Spleen (tissue), 11 donors: ENCODE data around the gene RACGAP1. TPM values are rescaled to one million over a fixed set of nuclear protein-coding genes. Genes with fewer than 3 reads are reported as not detected.

Experiments used
- DNase-seq: peaks from one replicate; pipeline ENCODE4 v3.0.0-alpha.2; 2020
- H3K27ac ChIP-seq, 8 donors: fragments of 200-600 bp; sonication (generic) in 7 of 8; 1 replicate in 4 of 8; 2 replicates in 4 of 8; pipeline versions ENCODE4 v1.5.0 to v1.8.0; 2016 to 2021; ENCODE audit warnings: inconsistent platforms in 4 of 8, mild to moderate bottlenecking in 4 of 8, moderate library complexity in 1 of 8
- H3K27me3 ChIP-seq, 7 donors: fragments of 200-600 bp; sonication (generic) in 6 of 7; replicated peaks in 1 of 7; 1 replicate in 4 of 7; 2 replicates in 3 of 7; pipeline versions ENCODE4 v1.5.0 to v1.8.0; 2016 to 2021; ENCODE audit warnings: inconsistent platforms in 3 of 7, mild to moderate bottlenecking in 1 of 7
- H3K36me3 ChIP-seq, 6 donors: fragments of 200-600 bp; sonication (generic) in 5 of 6; 1 replicate in 4 of 6; 2 replicates in 2 of 6; pipeline versions ENCODE4 v1.5.0 to v1.8.0; 2016 to 2021; ENCODE audit warnings: inconsistent platforms in 2 of 6
- H3K4me1 ChIP-seq, 6 donors: fragments of 200-600 bp; sonication (generic) in 5 of 6; 1 replicate in 3 of 6; 2 replicates in 3 of 6; pipeline versions ENCODE4 v1.5.0 to v1.8.0; 2016 to 2021; ENCODE audit warnings: inconsistent platforms in 3 of 6
- H3K4me3 ChIP-seq, 8 donors: fragments of 200-600 bp; sonication (generic) in 7 of 8; 1 replicate in 4 of 8; 2 replicates in 4 of 8; pipeline versions ENCODE4 v1.5.0 to v1.8.0; 2016 to 2021; ENCODE audit warnings: inconsistent platforms in 4 of 8, mild to moderate bottlenecking in 4 of 8, moderate library complexity in 2 of 8
- H3K9me3 ChIP-seq, 8 donors: fragments of 200-600 bp; sonication (generic) in 7 of 8; 1 replicate in 4 of 8; 2 replicates in 4 of 8; pipeline versions ENCODE4 v1.5.0 to v1.8.0; 2016 to 2021; ENCODE audit warnings: inconsistent platforms in 4 of 8
- CTCF ChIP-seq, 11 experiments: fragments of 200-600 bp in 7 of 11; fragments of 450-650 bp in 4 of 11; sonication (generic) in 4 of 11; IDR thresholded peaks in 8 of 11; conservative IDR thresholded peaks in 3 of 11; 1 replicate in 7 of 11; 2 replicates in 4 of 11; pipeline versions ENCODE4 v1.4.0 to v1.8.0; 2016 to 2021; ENCODE audit warnings: antibody characterized with exemption in 11 of 11, inconsistent platforms in 4 of 11, mild to moderate bottlenecking in 1 of 11
- POLR2A ChIP-seq, 3 donors: fragments of 450-650 bp; IDR thresholded peaks; one replicate each; pipeline ENCODE4 v1.5.1; 2017; ENCODE audit warnings: antibody characterized with exemption in 3 of 3, mild to moderate bottlenecking in 1 of 3
- POLR2AphosphoS5 ChIP-seq, 3 donors: sonication (generic); formaldehyde crosslinking; IDR thresholded peaks; one replicate each; pipeline ENCODE4 v1.5.1; 2017; ENCODE audit warnings: antibody characterized with exemption in 3 of 3
- WGBS, 5 donors: extraction: QIAGEN DNeasy Blood & Tissue Kit in 3 of 5; methylation state at CpG; one replicate each; pipeline versions ENCODE4 v1.1.5 to v1.1.7; 2013 to 2018; 5-methylcytosine and 5-hydroxymethylcytosine counted together
- intact Hi-C: fragments of 100-400 bp; cut with DNase I; formaldehyde crosslinking; loops from one replicate; pipeline ENCODE4 v1.15.0; 2023; ENCODE audit warnings: low total_unique reads
- polyA plus RNA-seq, 3 donors: library from polyadenylated mRNA; stranded (reverse); fragments of 200-250 nt; gene quantifications; one replicate each; pipeline ENCODE4 v1.2.1, GENCODE V29; 2013
- total RNA-seq, 7 donors: library from RNA; depleted of rRNA in 3 of 7; stranded (reverse); fragments of >200 nt in 3 of 7; fragmentation: NEBNext Ultra II Directional in 4 of 7; extraction: Animal tissue kit (Norgen Biotek cat#: 25700) in 4 of 7; gene quantifications; one replicate each; pipeline versions ENCODE4 v1.1.0 to v1.2.1, GENCODE V29; 2016 to 2021
- donor health status: healthy with polysubstance abuse.
- donor health status: DM: no; HTN: no; CAD: no; lungs with moderate emphysema.
- donor health status: DM: no; HTN: no; CAD: no.
- donor health status: Bipolar disorder and iron deficiency.
- donor health status: healthy.
- donor health status: DM: no; HTN: no; CAD: no.
- donor health status: DM: yes; HTN: yes; CAD: no.

The RACGAP1 gene
- total and polyA plus RNA-seq, 10 donors: 3.4 to 21.1 (median 9.4) TPM

- TF ChIP-seq CTCF (IDR thresholded peaks at IDR 0.05 in 8 of 11, conservative IDR thresholded peaks at IDR 0.05 in 3 of 11) (no peak), POLR2A (IDR thresholded peaks at IDR 0.05) (no peak), POLR2AphosphoS5 (IDR thresholded peaks at IDR 0.05) (no peak)
- Histone ChIP-seq H3K27ac (no peak overlapping the region), H3K27me3 (no peaks in the 10 kb centered on the region), H3K36me3 (no peaks in the 10 kb centered on the region), H3K4me3 (no peak overlapping the region), H3K9me3 (no peaks in the 10 kb centered on the region), H3K4me1 (peaks cover 0 to 24% (median 3%) of the 10 kb centered on the region in 6 donors)
- WGBS, 5 donors: 86 to 96% (median 91%) methylated on average over 10 of the region's 10 CpGs
- no peak for DNase-seq
- intact Hi-C loops: no loop called here
Observed at GRCh38 chr12:49979016-49979586, 46.2 kb downstream of the RACGAP1 start.

- Histone ChIP-seq H3K9me3 (no peaks in the 10 kb centered on the region), H3K4me1 (peaks cover 0 to 16% (median 0%) of the 10 kb centered on the region in 6 donors), H3K36me3 (no peaks in the 10 kb centered on the region), H3K27me3 (peaks cover 0 to 3% (median 0%) of the 10 kb centered on the region in 7 donors), H3K27ac (no peak overlapping the region), H3K4me3 (no peak overlapping the region)
- TF ChIP-seq POLR2AphosphoS5 (IDR thresholded peaks at IDR 0.05) (no peak), POLR2A (IDR thresholded peaks at IDR 0.05) (no peak), CTCF (IDR thresholded peaks at IDR 0.05 in 8 of 11, conservative IDR thresholded peaks at IDR 0.05 in 3 of 11) (no peak)
- 68 to 89% (median 83%) methylated on average over 4 of the region's 4 CpGs for WGBS, 5 donors
- DNase-seq: no peak
- intact Hi-C loops: no loop called here
Observed at GRCh38 chr12:49978125-49978524, 47.2 kb downstream of the RACGAP1 start.

- intact Hi-C loops: no loop called here
- Histone ChIP-seq H3K4me3 (no peak overlapping the region), H3K36me3 (no peaks in the 10 kb centered on the region), H3K4me1 (peaks cover 0 to 11% (median 0%) of the 10 kb centered on the region in 6 donors), H3K27me3 (peaks cover 0 to 10% (median 0%) of the 10 kb centered on the region in 7 donors), H3K9me3 (no peaks in the 10 kb centered on the region), H3K27ac (no peak overlapping the region)
- no peak for TF ChIP-seq CTCF (IDR thresholded peaks at IDR 0.05 in 8 of 11, conservative IDR thresholded peaks at IDR 0.05 in 3 of 11)
- TF ChIP-seq POLR2AphosphoS5 (IDR thresholded peaks at IDR 0.05): no peak
- no peak for TF ChIP-seq POLR2A (IDR thresholded peaks at IDR 0.05)
- no peak for DNase-seq
- WGBS, 5 donors: 59 to 90% (median 78%) methylated on average over 2 of the region's 2 CpGs
Observed at GRCh38 chr12:49976557-49976956, 48.7 kb downstream of the RACGAP1 start.

- Histone ChIP-seq H3K4me3 (no peak overlapping the region), H3K27ac (no peak overlapping the region), H3K4me1 (peaks cover 0 to 13% (median 0%) of the 10 kb centered on the region in 6 donors), H3K36me3 (no peaks in the 10 kb centered on the region), H3K9me3 (no peaks in the 10 kb centered on the region), H3K27me3 (peaks cover 0 to 22% (median 0%) of the 10 kb centered on the region in 7 donors)
- intact Hi-C loops: no loop called here
- TF ChIP-seq POLR2A (IDR thresholded peaks at IDR 0.05): no peak
- no peak for TF ChIP-seq POLR2AphosphoS5 (IDR thresholded peaks at IDR 0.05)
- TF ChIP-seq CTCF (IDR thresholded peaks at IDR 0.05 in 8 of 11, conservative IDR thresholded peaks at IDR 0.05 in 3 of 11): no peak
- peak; percentile 52 for DNase-seq
- 77 to 87% (median 84%) methylated on average over 13 to 17 of the region's 17 CpGs for whole genome bisulfite sequencing, 5 donors
Observed at GRCh38 chr12:49975318-49975761, 50.0 kb downstream of the RACGAP1 start.
